B cell (primary cell): ENCODE measurements around the gene LMTK3. TPM values are rescaled to one million over a fixed set of nuclear protein-coding genes. Genes with fewer than 3 reads are reported as not detected.
A peak's percentile ranks its signal among the peaks of the same experiment; 100 is the strongest.

Experiments
- ATAC-seq: fragments of 200-7000 bp; cut with Tn5 transposase; one replicate; pipeline ENCODE4 v1.10.0; 2021; ENCODE audit warnings: low read depth, mild to moderate bottlenecking, moderate number of reproducible peaks, moderate library complexity
- CTCF ChIA-PET: fragments of 350-600 bp; sonication (Branson Sonifier 250); formaldehyde crosslinking; loops from one replicate; lab custom pipeline; 2021; ENCODE audit warnings: antibody characterized with exemption, inconsistent platforms; lab: Charles Lee
- POLR2A ChIA-PET: fragments of 350-600 bp; sonication (Branson Sonifier 250); formaldehyde crosslinking; loops from one replicate; lab custom pipeline; 2021; ENCODE audit warnings: antibody characterized with exemption; lab: Charles Lee
- DNase-seq: peaks from one replicate; pipeline ENCODE4 v3.0.0; 2013
- H2AFZ ChIP-seq: 2 replicates; pipeline ENCODE4 v1.6.1; 2012; ENCODE audit warnings: mild to moderate bottlenecking, low read depth, low read length; ENCODE audit not compliant: insufficient read depth, poor library complexity, severe bottlenecking
- H3K27ac ChIP-seq, 2 donors: 1 replicate in 1 of 2; 2 replicates in 1 of 2; pipeline ENCODE4 v1.5.1; 2012 to 2013; ENCODE audit warnings: low read length in 2 of 2, mild to moderate bottlenecking in 2 of 2, moderate library complexity in 1 of 2
- H3K27me3 ChIP-seq, 4 experiments: fragments of 200-600 bp in 1 of 4; sonication (generic) in 1 of 4; replicated peaks in 1 of 4; 1 replicate in 2 of 4; 2 replicates in 2 of 4; pipeline versions ENCODE4 v1.6.1 to v1.7.0; 2013 to 2016; ENCODE audit warnings: low read length in 3 of 4, mild to moderate bottlenecking in 2 of 4, mixed read lengths in 1 of 4, moderate library complexity in 1 of 4; ENCODE audit not compliant: insufficient read depth in 4 of 4, control insufficient read depth in 3 of 4; ENCODE audit errors: control extremely low read depth in 1 of 4
- H3K36me3 ChIP-seq, 2 experiments: replicated peaks in 1 of 2; 1 replicate in 1 of 2; 2 replicates in 1 of 2; pipeline versions ENCODE4 v1.6.1 to v1.7.1; 2013; ENCODE audit warnings: low read length in 1 of 2; ENCODE audit not compliant: insufficient read depth in 2 of 2, control insufficient read depth in 1 of 2; ENCODE audit errors: control extremely low read depth in 1 of 2, extremely low read depth in 1 of 2
- H3K4me1 ChIP-seq, 2 donors: fragments of 200-600 bp in 1 of 2; sonication (generic) in 1 of 2; 1 replicate in 1 of 2; 2 replicates in 1 of 2; pipeline versions ENCODE4 v1.5.1 to v1.6.1; 2013 to 2017; ENCODE audit warnings: low read length in 2 of 2; ENCODE audit not compliant: control insufficient read depth in 2 of 2, insufficient read depth in 2 of 2
- H3K4me2 ChIP-seq: replicated peaks from 2 replicates; pipeline ENCODE3; 2012; ENCODE audit warnings: mild to moderate bottlenecking, low read depth, low read length; ENCODE audit not compliant: poor library complexity, severe bottlenecking
- H3K4me3 ChIP-seq, 5 experiments: fragments of 200-600 bp in 1 of 5; sonication (generic) in 1 of 5; 1 replicate in 3 of 5; 2 replicates in 2 of 5; pipeline versions ENCODE4 v1.5.1 to v1.7.0; 2011 to 2016; ENCODE audit warnings: low read length in 4 of 5, mild to moderate bottlenecking in 4 of 5, low read depth in 2 of 5, control low read depth in 1 of 5, moderate library complexity in 1 of 5; ENCODE audit not compliant: insufficient read depth in 1 of 5; ENCODE audit errors: control extremely low read depth in 1 of 5, extremely low read depth in 1 of 5
- H3K79me2 ChIP-seq: fragments of 200-600 bp; sonication (generic); one replicate; pipeline ENCODE4 v1.6.0; 2016; ENCODE audit warnings: low read length; ENCODE audit not compliant: control insufficient read depth, insufficient read depth
- H3K9ac ChIP-seq: fragments of 200-600 bp; sonication (generic); 2 replicates; pipeline ENCODE4 v1.6.1; 2017; ENCODE audit warnings: mild to moderate bottlenecking, low read length, moderate library complexity
- H3K9me3 ChIP-seq, 3 donors: one replicate each; pipeline versions ENCODE4 v1.6.1 to v1.7.1; 2013; ENCODE audit warnings: low read length in 2 of 3; ENCODE audit not compliant: control insufficient read depth in 2 of 3, insufficient read depth in 1 of 3; ENCODE audit errors: control extremely low read depth in 1 of 3
- H4K20me1 ChIP-seq: 2 replicates; pipeline ENCODE4 v1.6.0; 2012; ENCODE audit warnings: mild to moderate bottlenecking, low read length; ENCODE audit not compliant: insufficient read depth, control insufficient read depth, poor library complexity, severe bottlenecking
- H3K27ac Mint-ChIP-seq: one replicate; pipeline ENCODE4 v1.8.0; 2021; ENCODE audit warnings: mixed read lengths
- H3K27me3 Mint-ChIP-seq: one replicate; pipeline ENCODE4 v1.8.0; 2021; ENCODE audit warnings: mixed read lengths
- H3K4me1 Mint-ChIP-seq: one replicate; pipeline ENCODE4 v1.8.0; 2021; ENCODE audit warnings: mixed read lengths
- H3K4me3 Mint-ChIP-seq: one replicate; pipeline ENCODE4 v1.8.0; 2021; ENCODE audit warnings: mixed read lengths
- H3K9me3 Mint-ChIP-seq: one replicate; pipeline ENCODE4 v1.8.0; 2022; ENCODE audit warnings: mixed read lengths; ENCODE audit not compliant: insufficient read depth
- CTCF ChIP-seq: fragments of 200-600 bp; IDR thresholded peaks from one replicate; pipeline ENCODE4 v1.8.0; 2022; ENCODE audit warnings: antibody characterized with exemption, mild to moderate bottlenecking
- EZH2 ChIP-seq: IDR thresholded peaks from 2 replicates; pipeline ENCODE4 v1.6.1; 2012; ENCODE audit warnings: borderline replicate concordance, low read depth, mild to moderate bottlenecking, moderate library complexity, low read length; ENCODE audit not compliant: insufficient read depth, poor library complexity, severe bottlenecking
- WGBS: methylation state at CpG from one replicate; pipeline ENCODE4 v1.1.5; 2013; ENCODE audit warnings: missing lambda C conversion rate; ENCODE audit not compliant: insufficient coverage; 5-methylcytosine and 5-hydroxymethylcytosine counted together
- intact Hi-C: fragments of 100-400 bp; cut with micrococcal nuclease; formaldehyde crosslinking; loops from one replicate; pipeline ENCODE4 v1.10.0; 2022
- polyA minus RNA-seq: library from RNA; depleted of rRNA, polyadenylated mRNA; stranded (reverse); fragments of >200 nt; gene quantifications from 2 replicates; pipeline ENCODE4 v1.2.3, GENCODE V29; 2012
- polyA plus RNA-seq: library from polyadenylated mRNA; depleted of rRNA; stranded (reverse); fragments of >200 nt; gene quantifications from 2 replicates; pipeline ENCODE4 v1.2.3, GENCODE V29; 2012
- total RNA-seq, 2 donors: library from RNA; stranded (reverse); fragments of 120-200 nt in 1 of 2; gene quantifications; 1 replicate in 1 of 2; 2 replicates in 1 of 2; pipeline versions ENCODE4 v1.2.3 to v1.2.4, GENCODE V29; 2013 to 2022

Gene LMTK3
- total RNA-seq (1.6 and 1.9 TPM in 2 replicates), polyA plus RNA-seq (0.19 and 0.25 TPM in 2 replicates), polyA minus RNA-seq (0.17 and 0.29 TPM in 2 replicates)
- 0.12 TPM for total RNA-seq (2013)

DNA sequence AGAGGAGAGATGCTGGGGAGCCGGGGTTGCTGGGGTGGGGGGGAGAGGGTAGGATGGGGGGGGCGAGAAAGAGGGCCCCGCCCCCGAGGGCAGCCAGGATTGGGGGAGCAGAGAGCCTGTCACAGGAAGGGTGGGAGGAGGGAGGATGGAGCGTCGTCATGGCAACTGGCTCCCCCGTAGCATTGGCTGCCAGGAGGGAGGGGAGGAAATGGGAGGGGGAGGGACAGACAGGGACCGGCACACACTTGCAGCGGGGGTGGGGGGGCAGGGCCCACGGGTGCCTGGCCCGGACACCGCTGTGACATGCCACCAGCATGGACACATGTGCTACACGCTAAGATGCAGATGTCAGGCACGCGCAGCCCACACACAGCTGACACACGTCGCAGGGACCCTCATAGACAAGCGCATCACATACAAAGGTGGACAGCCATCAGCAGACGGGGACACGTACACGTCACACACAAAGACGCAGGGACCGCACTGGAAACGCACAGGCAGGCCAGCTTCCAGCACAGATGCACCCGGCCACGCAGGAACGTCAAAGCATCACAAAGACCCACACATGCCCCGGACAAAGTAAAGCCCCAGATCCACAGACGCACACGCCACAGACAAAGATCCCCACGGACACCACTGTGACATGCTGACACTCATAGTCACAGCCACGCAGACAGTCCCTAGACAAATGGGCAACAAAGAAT is at the start of gene LMTK3:
Gene LMTK3 (minus strand): TSS at position 36 of the 704 bp plus-strand sequence. CDS start 259 bp downstream, outside the sequence.
- peak within 1 kb of the TSS; percentile 39 for H2AFZ ChIP-seq
- no peaks in the 10 kb centered on the region for H4K20me1 ChIP-seq
- Mint-ChIP-seq H3K9me3 (no peaks in the 10 kb centered on the region), H3K4me3 (peak within 1 kb of the TSS; percentile 77), H3K27me3 (peaks cover 15% of the 10 kb centered on the region), H3K27ac (peak within 1 kb of the TSS; percentile 68), H3K4me1 (peaks cover 15% of the 10 kb centered on the region)
- peaks cover 0 to 7% (median 0%) of the 10 kb centered on the region in 3 donors for H3K9me3 ChIP-seq
- POLR2A ChIA-PET: no interaction called here
- no peak within 1 kb of the TSS for H3K27ac ChIP-seq
- H3K27me3 ChIP-seq: peaks cover 0 to 37% (median 14%) of the 10 kb centered on the region in 4 experiments
- intact Hi-C loops: loop anchor here (5.0 kb wide), 2 partner anchors 150 to 190 kb away; partner anchors contain the start of genes SYNGR4 and TMEM143
- no peak for TF ChIP-seq CTCF
- no peak for TF ChIP-seq EZH2
- CTCF ChIA-PET: interaction anchor here (0.6 kb wide), 1 partner anchor 21 kb away, joined by 3 read pairs; no protein-coding TSS in a partner anchor
- ATAC-seq: peak; percentile 11
- H3K9ac ChIP-seq: peak within 1 kb of the TSS; percentile 10
- peak within 1 kb of the TSS in 3 of 5 experiments; percentile 28 to 36 (median 34) for H3K4me3 ChIP-seq
- no peaks in the 10 kb centered on the region for H3K36me3 ChIP-seq
- 12% methylated on average over 28 of the region's 32 CpGs for WGBS
- peaks cover 28 to 30% of the 10 kb centered on the region in 2 donors for H3K4me1 ChIP-seq
- peak within 1 kb of the TSS; percentile 95 for H3K4me2 ChIP-seq
- no peaks in the 10 kb centered on the region for H3K79me2 ChIP-seq
- peak; percentile 72 for DNase-seq

- ChIA-PET CTCF (no interaction called here), POLR2A (no interaction called here)
- peaks cover 0 to 3% (median 0%) of the 10 kb centered on the region in 3 donors for H3K9me3 ChIP-seq
- no peak overlapping the region for H3K4me2 ChIP-seq
- DNase-seq (no peak), ATAC-seq (no peak)
- no peaks in the 10 kb centered on the region for H3K27me3 ChIP-seq
- H3K27ac ChIP-seq: no peak overlapping the region
- intact Hi-C loops: no loop called here
- H3K4me3 ChIP-seq: no peak overlapping the region
- no peaks in the 10 kb centered on the region for H3K79me2 ChIP-seq
- Mint-ChIP-seq H3K27ac (no peak overlapping the region), H3K9me3 (no peaks in the 10 kb centered on the region), H3K4me1 (peaks cover 2% of the 10 kb centered on the region), H3K27me3 (peaks cover 7% of the 10 kb centered on the region), H3K4me3 (no peak overlapping the region)
- H3K36me3 ChIP-seq: no peaks in the 10 kb centered on the region
- H4K20me1 ChIP-seq: no peaks in the 10 kb centered on the region
- H3K9ac ChIP-seq: no peak overlapping the region
- TF ChIP-seq EZH2: no peak
- TF ChIP-seq CTCF: no peak
- 87% methylated on average over 9 of the region's 11 CpGs for WGBS
- no peak overlapping the region for H2AFZ ChIP-seq
- H3K4me1 ChIP-seq: no peaks in the 10 kb centered on the region
These were observed 49.8 kb upstream of the LMTK3 start for GRCh38 chr19:48561412-48561811.
